HEK293T (cell line): ENCODE results near the gene KBTBD8.

Experiments
- CTCF ChIA-PET: fragments of 350-600 bp; formaldehyde crosslinking; extraction: SDS; loops from one replicate; lab custom pipeline; 2021; ENCODE audit warnings: antibody characterized with exemption, inconsistent platforms; lab: Yijun Ruan, JAX
- POLR2A ChIA-PET: fragments of 350-600 bp; formaldehyde crosslinking; extraction: SDS; loops from one replicate; lab custom pipeline; 2020; ENCODE audit warnings: antibody characterized with exemption, inconsistent platforms; lab: Yijun Ruan, JAX
- DNase-seq: peaks from one replicate; pipeline ENCODE4 v3.0.0; 2012; ENCODE audit warnings: mixed read lengths; ENCODE audit errors: extremely low spot score
- ARNT ChIP-seq: fragments of 450-650 bp; IDR thresholded peaks from 2 replicates; pipeline ENCODE4 v1.6.1; 2017; ENCODE audit warnings: mild to moderate bottlenecking
- BHLHE40 ChIP-seq: fragments of 450-650 bp; IDR thresholded peaks from 2 replicates; pipeline ENCODE4 v1.6.1; 2016; ENCODE audit warnings: mild to moderate bottlenecking, moderate library complexity, borderline replicate concordance
- CTBP1 ChIP-seq: fragments of 450-650 bp; IDR thresholded peaks from 2 replicates; pipeline ENCODE4 v1.6.1; 2016; ENCODE audit warnings: borderline replicate concordance
- ELF4 ChIP-seq: fragments of 450-650 bp; IDR thresholded peaks from 2 replicates; pipeline ENCODE4 v1.6.1; 2017; ENCODE audit warnings: antibody characterized with exemption
- FOXA1 ChIP-seq: fragments of 450-650 bp; IDR thresholded peaks from 2 replicates; pipeline ENCODE4 v1.6.1; 2016; ENCODE audit warnings: mild to moderate bottlenecking
- FOXK2 ChIP-seq: fragments of 450-650 bp; IDR thresholded peaks from 2 replicates; pipeline ENCODE4 v1.6.1; 2016; ENCODE audit warnings: mild to moderate bottlenecking
- FOXM1 ChIP-seq: fragments of 450-650 bp; IDR thresholded peaks from 2 replicates; pipeline ENCODE4 v1.6.1; 2017; ENCODE audit warnings: mild to moderate bottlenecking, borderline replicate concordance
- HDGF ChIP-seq: fragments of 450-650 bp; IDR thresholded peaks from 2 replicates; pipeline ENCODE4 v1.6.1; 2017; ENCODE audit warnings: antibody characterized with exemption, borderline replicate concordance
- L3MBTL2 ChIP-seq: fragments of 450-650 bp; conservative IDR thresholded peaks from 2 replicates; pipeline ENCODE4 v1.6.1; 2016; ENCODE audit warnings: mild to moderate bottlenecking
- LEF1 ChIP-seq: fragments of 450-650 bp; IDR thresholded peaks from 2 replicates; pipeline ENCODE4 v1.6.1; 2017; ENCODE audit warnings: mild to moderate bottlenecking, borderline replicate concordance
- NFRKB ChIP-seq: fragments of 450-650 bp; IDR thresholded peaks from 2 replicates; pipeline ENCODE4 v1.6.1; 2016; ENCODE audit warnings: mild to moderate bottlenecking, moderate library complexity
- SP1 ChIP-seq: fragments of 450-650 bp; IDR thresholded peaks from 2 replicates; pipeline ENCODE4 v1.6.1; 2017
- SUZ12 ChIP-seq: fragments of 450-650 bp; IDR thresholded peaks from 2 replicates; pipeline ENCODE4 v1.6.1; 2016; ENCODE audit warnings: mild to moderate bottlenecking
- TARDBP ChIP-seq: fragments of 450-650 bp; IDR thresholded peaks from 2 replicates; pipeline ENCODE4 v1.6.1; 2016
- ZNF384 ChIP-seq: fragments of 450-650 bp; IDR thresholded peaks from 2 replicates; pipeline ENCODE4 v1.6.1; 2016
- TF ChIP-seq, protein P1 (sequence below): fragments of 450-650 bp; IDR thresholded peaks from 2 replicates; pipeline ENCODE4 v1.6.1; 2016

KBTBD8 gene

DNA sequence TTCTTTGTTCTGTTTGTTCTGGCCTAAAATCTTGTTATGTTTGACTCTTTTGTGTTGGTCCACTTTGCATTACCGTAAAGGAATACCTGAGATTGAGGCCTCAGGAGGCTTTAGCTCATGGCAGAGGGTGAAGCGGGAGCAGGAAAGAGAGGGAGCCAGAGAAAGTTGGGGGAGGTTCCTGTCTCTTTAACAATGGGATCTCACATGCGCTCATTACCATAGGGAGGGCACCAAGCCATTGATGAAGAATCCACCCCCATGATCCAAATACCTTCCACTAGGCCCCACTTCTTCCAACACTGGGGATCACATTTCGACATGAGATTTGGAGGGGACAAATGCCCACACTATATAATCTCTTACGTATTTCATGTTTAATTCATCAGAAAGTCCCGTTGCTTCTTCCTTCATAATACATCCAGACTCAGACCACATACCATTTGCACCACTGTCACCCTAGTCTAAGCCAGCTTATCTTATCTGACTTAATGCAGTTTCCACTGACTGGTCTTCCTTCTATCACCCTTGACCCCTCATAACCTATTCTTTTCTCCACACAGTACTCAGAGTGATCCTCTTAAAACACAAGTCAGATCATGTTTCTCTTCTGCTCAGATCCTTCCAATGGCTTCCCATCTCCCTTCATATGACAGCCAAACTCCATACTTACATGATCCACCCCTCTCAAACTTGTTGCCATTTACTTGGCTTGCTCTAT lies 13.5 kb downstream of the KBTBD8 start:
- no peak for DNase-seq
- TF ChIP-seq NFRKB (no peak), TARDBP (no peak), L3MBTL2 (no peak), ELF4 (no peak), BHLHE40 (no peak), FOXK2 (no peak), SP1 (no peak), LEF1 (no peak), FOXA1 (no peak), FOXM1 (no peak), HDGF (no peak), ARNT (no peak), ZNF384 (no peak)
- TF ChIP-seq, protein P1, sequence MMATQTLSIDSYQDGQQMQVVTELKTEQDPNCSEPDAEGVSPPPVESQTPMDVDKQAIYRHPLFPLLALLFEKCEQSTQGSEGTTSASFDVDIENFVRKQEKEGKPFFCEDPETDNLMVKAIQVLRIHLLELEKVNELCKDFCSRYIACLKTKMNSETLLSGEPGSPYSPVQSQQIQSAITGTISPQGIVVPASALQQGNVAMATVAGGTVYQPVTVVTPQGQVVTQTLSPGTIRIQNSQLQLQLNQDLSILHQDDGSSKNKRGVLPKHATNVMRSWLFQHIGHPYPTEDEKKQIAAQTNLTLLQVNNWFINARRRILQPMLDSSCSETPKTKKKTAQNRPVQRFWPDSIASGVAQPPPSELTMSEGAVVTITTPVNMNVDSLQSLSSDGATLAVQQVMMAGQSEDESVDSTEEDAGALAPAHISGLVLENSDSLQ: no peak
- ChIA-PET CTCF (no interaction called here), POLR2A (no interaction called here)

DNA sequence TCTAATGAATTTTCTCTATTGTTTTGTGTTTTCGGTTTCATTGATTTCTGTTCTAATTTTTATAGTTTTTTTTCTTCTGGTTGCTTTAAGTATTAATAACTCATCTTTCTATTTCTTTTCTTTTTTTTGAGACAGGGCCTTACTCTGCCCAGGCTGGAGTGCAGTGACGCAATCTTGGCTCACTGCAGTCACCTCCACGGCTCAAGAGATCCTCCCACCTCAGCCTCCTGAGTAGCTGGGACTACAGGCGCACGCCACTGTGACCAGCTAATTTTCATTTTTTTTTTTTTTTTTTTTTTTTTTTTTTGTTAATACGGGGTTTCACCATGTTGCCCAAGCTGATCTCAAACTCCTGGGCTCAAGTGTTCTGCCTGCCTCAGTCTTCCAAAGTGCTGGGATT lies 14.5 kb downstream of the KBTBD8 start:
- TF ChIP-seq LEF1: no peak
- TF ChIP-seq FOXA1: no peak
- DNase-seq: no peak
- ChIA-PET CTCF (interaction anchor here (0.6 kb wide), 1 partner anchor 634 kb away, joined by 4 read pairs; no protein-coding TSS in a partner anchor), POLR2A (no interaction called here)

DNA sequence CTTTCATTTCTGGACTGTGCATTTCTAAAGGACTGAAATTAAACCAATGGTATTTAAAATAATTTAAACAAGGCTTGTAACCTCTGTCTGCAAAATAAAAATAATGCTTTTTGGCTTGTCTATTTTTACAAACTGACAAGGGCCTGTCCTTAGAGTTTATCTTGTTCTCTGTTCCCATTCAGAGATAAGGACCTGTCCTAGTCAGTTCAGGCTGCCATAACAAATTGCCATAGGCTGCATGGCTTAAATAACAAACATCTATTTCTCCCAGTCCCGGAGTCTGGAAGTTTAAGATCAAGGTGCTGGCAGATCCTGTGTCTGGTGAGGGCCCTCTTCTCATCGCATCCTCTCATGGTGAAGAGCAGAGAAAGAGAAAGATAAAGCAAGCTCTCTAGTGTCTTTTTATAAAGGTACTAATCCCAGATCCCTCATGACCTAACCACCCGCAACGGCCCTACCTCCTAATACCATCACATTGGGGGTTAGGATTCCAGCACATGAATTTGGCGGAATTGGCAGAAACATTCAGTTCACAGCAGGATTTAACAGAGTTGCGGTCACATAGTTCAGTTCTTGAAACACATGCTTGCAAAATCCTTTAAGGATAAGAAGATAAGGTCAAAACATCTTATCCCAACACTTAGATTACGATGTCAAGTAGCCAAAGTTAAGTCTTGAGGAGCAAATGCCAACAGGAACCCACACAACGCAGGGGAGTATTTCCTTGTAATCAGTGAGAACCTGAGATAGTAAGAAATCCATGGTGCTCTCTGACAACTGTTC lies 17.8 kb downstream of the KBTBD8 start:
- TF ChIP-seq HDGF (no peak), FOXA1 (no peak), SUZ12 (no peak), BHLHE40 (no peak), ELF4 (no peak), L3MBTL2 (no peak), NFRKB (no peak), FOXK2 (no peak), LEF1 (no peak), ARNT (no peak), TARDBP (no peak), SP1 (no peak), ZNF384 (no peak)
- TF ChIP-seq, protein P1: no peak
- POLR2A ChIA-PET: no interaction called here
- CTCF ChIA-PET: no interaction called here
- no peak for DNase-seq

DNA sequence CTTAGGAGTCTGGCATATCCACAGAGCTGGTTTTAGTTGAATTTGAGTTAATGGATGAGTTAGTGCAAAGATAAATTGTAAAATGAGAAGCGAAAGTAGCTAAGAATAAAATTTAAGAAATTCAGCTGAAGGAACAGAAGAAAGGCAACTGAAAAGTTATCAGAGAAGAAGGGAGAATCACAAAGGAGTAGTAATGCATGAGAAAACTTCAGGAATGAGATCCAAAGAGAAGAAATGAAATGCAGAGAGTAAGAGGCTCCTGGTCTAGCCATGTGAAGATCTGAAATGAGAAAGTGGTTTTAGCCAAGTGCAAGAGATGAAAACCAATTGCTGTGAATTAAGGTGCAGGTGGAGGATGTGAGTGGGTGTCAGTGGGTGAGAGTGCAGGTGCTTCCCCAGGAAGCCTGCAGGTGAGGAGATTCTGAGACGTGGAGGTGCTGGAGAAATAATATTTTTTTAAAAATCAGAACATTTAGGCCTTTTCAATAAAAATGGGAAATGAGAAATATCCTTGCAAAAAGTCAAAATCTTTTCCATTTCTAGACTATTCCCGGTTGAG lies 18.5 kb downstream of the KBTBD8 start:
- no peak for TF ChIP-seq FOXA1
- no peak for TF ChIP-seq CTBP1
- TF ChIP-seq NFRKB: no peak
- TF ChIP-seq FOXM1: no peak
- TF ChIP-seq TARDBP: no peak
- TF ChIP-seq L3MBTL2: no peak
- TF ChIP-seq LEF1: no peak
- no peak for TF ChIP-seq ELF4
- TF ChIP-seq FOXK2: no peak
- TF ChIP-seq HDGF: no peak
- no peak for TF ChIP-seq ARNT
- TF ChIP-seq BHLHE40: no peak
- TF ChIP-seq ZNF384: no peak
- no peak for TF ChIP-seq SUZ12
- TF ChIP-seq, protein P1: no peak
- no peak for TF ChIP-seq SP1
- no peak for DNase-seq
- ChIA-PET POLR2A (no interaction called here), CTCF (no interaction called here)

DNA sequence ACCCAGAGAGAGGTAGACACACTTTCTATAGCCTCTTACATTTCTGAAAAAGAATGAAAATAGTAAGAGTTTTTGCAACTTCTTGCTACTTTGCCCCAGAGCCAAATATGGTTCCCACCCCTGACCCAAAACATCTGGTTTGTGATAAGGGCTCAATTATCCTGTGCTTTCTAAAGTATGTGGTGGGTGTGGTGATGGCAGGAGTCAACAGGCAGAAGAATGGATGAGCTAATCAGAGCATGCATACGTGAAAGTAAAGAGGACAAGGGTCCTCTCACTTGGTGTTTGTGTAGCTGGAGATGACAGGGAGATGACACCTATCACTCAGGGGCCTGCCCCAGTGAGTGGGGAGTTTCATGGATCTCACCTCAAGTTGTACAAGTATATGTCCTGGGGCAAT lies 19.1 kb downstream of the KBTBD8 start:
- ChIA-PET CTCF (interaction anchor here (0.6 kb wide), 1 partner anchor 92 kb away, joined by 3 read pairs; no protein-coding TSS in a partner anchor), POLR2A (interaction anchor here (0.6 kb wide), 1 partner anchor 698 kb away, joined by 3 read pairs; no protein-coding TSS in a partner anchor)
- TF ChIP-seq BHLHE40: no peak
- TF ChIP-seq HDGF: no peak
- TF ChIP-seq ELF4: no peak
- TF ChIP-seq NFRKB: no peak
- no peak for TF ChIP-seq LEF1
- no peak for TF ChIP-seq TARDBP
- no peak for TF ChIP-seq FOXM1
- TF ChIP-seq FOXK2: no peak
- TF ChIP-seq FOXA1: no peak
- TF ChIP-seq SP1: no peak
- no peak for TF ChIP-seq ZNF384
- no peak for TF ChIP-seq SUZ12
- TF ChIP-seq CTBP1: no peak
- no peak for TF ChIP-seq L3MBTL2
- TF ChIP-seq ARNT: no peak
- TF ChIP-seq, protein P1: no peak
- DNase-seq: no peak
